GM19438 (cell line): Measurements from ENCODE around the gene KCNK2.

Source experiments
- ATAC-seq: cut with Tn5 transposase; IDR thresholded peaks from one replicate; pipeline ENCODE4 v1.9.1; 2021; ENCODE audit warnings: low read depth; ENCODE audit not compliant: unreplicated experiment

The KCNK2 gene

GRCh38 chr1:215243345-215244054 lies 161.0 kb downstream of the KCNK2 start:
- no peak for ATAC-seq

- ATAC-seq = no peak
These were observed 168.4 kb downstream of the KCNK2 start for GRCh38 chr1:215250913-215251312.

GRCh38 chr1:215251428-215251827 lies 168.9 kb downstream of the KCNK2 start:
- no peak for ATAC-seq

- no peak for ATAC-seq
These were observed 169.6 kb downstream of the KCNK2 start for GRCh38 chr1:215252164-215252563.

- ATAC-seq = no peak
These were observed 174.6 kb downstream of the KCNK2 start for GRCh38 chr1:215256936-215257679.

GRCh38 chr1:215260711-215261110 lies 178.2 kb downstream of the KCNK2 start:
- no peak for ATAC-seq

- no peak for ATAC-seq
These were observed 179.6 kb downstream of the KCNK2 start for GRCh38 chr1:215262106-215262505.

- ATAC-seq = no peak
These were observed 181.1 kb downstream of the KCNK2 start for GRCh38 chr1:215263636-215264035.

- no peak for ATAC-seq
These were observed 182.1 kb downstream of the KCNK2 start for GRCh38 chr1:215264649-215265048.

- ATAC-seq = no peak
These were observed 185.0 kb downstream of the KCNK2 start for GRCh38 chr1:215267495-215267894.

GRCh38 chr1:215269955-215270354 lies 187.4 kb downstream of the KCNK2 start:
- no peak for ATAC-seq

GRCh38 chr1:215273838-215274516 lies 191.4 kb downstream of the KCNK2 start:
- ATAC-seq = no peak

GRCh38 chr1:215276582-215276981 lies 194.0 kb downstream of the KCNK2 start:
- no peak for ATAC-seq

- ATAC-seq = no peak
These were observed 195.0 kb downstream of the KCNK2 start for GRCh38 chr1:215277532-215277931.

- no peak for ATAC-seq
These were observed 197.1 kb downstream of the KCNK2 start for GRCh38 chr1:215279682-215280081.

- no peak for ATAC-seq
These were observed 200.0 kb downstream of the KCNK2 start for GRCh38 chr1:215282557-215282956.

- no peak for ATAC-seq
These were observed 202.7 kb downstream of the KCNK2 start for GRCh38 chr1:215285013-215285800.
